ENCODE results near the gene STUM.

Gene STUM

GRCh38 chr1:226606311-226607267 lies 58.0 kb downstream of the STUM start:
- H3K4me3 ChIP-seq (ENCODE audit: low read length in 2 of 2): no peak overlapping the region
- WGBS, 2 donors (ENCODE audit: extremely low coverage in 2 of 2, insufficient read length in 2 of 2, insufficient replicate concordance in 1 of 2): no CpG with 5 or more reads among the region's 11 CpGs
- peaks cover 3 to 30% of the 10 kb centered on the region in 2 donors for H3K4me1 ChIP-seq (ENCODE audit: control insufficient read depth in 2 of 2, insufficient read depth in 1 of 2, low read depth in 1 of 2, low read length in 2 of 2)
- no peak overlapping the region for H3K4me2 ChIP-seq (ENCODE audit: insufficient read depth, low read length, poor library complexity, severe bottlenecking)
- H2BK12ac ChIP-seq (ENCODE audit: low read length): no peak overlapping the region
- no peak overlapping the region for H2BK5ac ChIP-seq (ENCODE audit: low read length)
- no peak overlapping the region for H2BK120ac ChIP-seq (ENCODE audit: low read depth, low read length)
- H3K27ac ChIP-seq (replicated peaks; ENCODE audit: low read length): no peak overlapping the region
- H3K9me3 ChIP-seq (replicated peaks in 1 of 2; ENCODE audit: control insufficient read depth in 2 of 2, insufficient read depth in 1 of 2, low read depth in 1 of 2, low read length in 2 of 2): no peaks in the 10 kb centered on the region
- peak overlapping the region; percentile 11 for H3K18ac ChIP-seq (ENCODE audit: low read length)
- no peak overlapping the region for H3K14ac ChIP-seq (ENCODE audit: low read length)
- H4K8ac ChIP-seq (ENCODE audit: low read depth, low read length): no peak overlapping the region
- no peaks in the 10 kb centered on the region for H3K36me3 ChIP-seq (replicated peaks in 1 of 2; ENCODE audit: control insufficient read depth in 2 of 2, insufficient read depth in 2 of 2, low read length in 2 of 2)
- no peak overlapping the region for H2AFZ ChIP-seq (ENCODE audit: low read length)
- H3K27me3 ChIP-seq (ENCODE audit: control insufficient read depth in 3 of 3, insufficient read depth in 3 of 3, low read depth in 1 of 3, low read length in 3 of 3): peaks cover 0 to 63% (median 0%) of the 10 kb centered on the region in 3 experiments
- no peaks in the 10 kb centered on the region for H3K79me1 ChIP-seq (ENCODE audit: low read depth, low read length)
- H3K4ac ChIP-seq (ENCODE audit: low read length): no peak overlapping the region
- no peak overlapping the region for H4K91ac ChIP-seq (ENCODE audit: low read depth, low read length, poor library complexity)
- DNase-seq (ENCODE audit: low spot score): no peak
- H3K23ac ChIP-seq (ENCODE audit: low read depth, low read length, poor library complexity): no peak overlapping the region
- H2BK15ac ChIP-seq (ENCODE audit: low read length): no peak overlapping the region
- no peak overlapping the region for H3K9ac ChIP-seq (ENCODE audit: low read depth, low read length, poor library complexity)
- peak overlapping the region; percentile 84 for H2AK5ac ChIP-seq (ENCODE audit: low read depth, low read length)

GRCh38 chr1:226607268-226607660 lies 58.7 kb downstream of the STUM start:
- no peaks in the 10 kb centered on the region for H3K79me1 ChIP-seq (ENCODE audit: low read depth, low read length)
- H2AFZ ChIP-seq (ENCODE audit: low read length): no peak overlapping the region
- no peak for DNase-seq (ENCODE audit: low spot score)
- H3K27me3 ChIP-seq (ENCODE audit: control insufficient read depth in 3 of 3, insufficient read depth in 3 of 3, low read depth in 1 of 3, low read length in 3 of 3): peaks cover 0 to 63% (median 0%) of the 10 kb centered on the region in 3 experiments
- peak overlapping the region; percentile 67 for H3K18ac ChIP-seq (ENCODE audit: low read length)
- WGBS, 2 donors (ENCODE audit: extremely low coverage in 2 of 2, insufficient read length in 2 of 2, insufficient replicate concordance in 1 of 2): no CpG with 5 or more reads among the region's 12 CpGs
- H3K36me3 ChIP-seq (replicated peaks in 1 of 2; ENCODE audit: control insufficient read depth in 2 of 2, insufficient read depth in 2 of 2, low read length in 2 of 2): no peaks in the 10 kb centered on the region
- no peak overlapping the region for H3K4me3 ChIP-seq (ENCODE audit: low read length in 2 of 2)
- no peak overlapping the region for H4K91ac ChIP-seq (ENCODE audit: low read depth, low read length, poor library complexity)
- no peak overlapping the region for H2BK120ac ChIP-seq (ENCODE audit: low read depth, low read length)
- no peak overlapping the region for H3K4me2 ChIP-seq (ENCODE audit: insufficient read depth, low read length, poor library complexity, severe bottlenecking)
- no peak overlapping the region for H4K8ac ChIP-seq (ENCODE audit: low read depth, low read length)
- H2BK15ac ChIP-seq (ENCODE audit: low read length): peak overlapping the region; percentile 35
- peaks cover 3 to 30% of the 10 kb centered on the region in 2 donors for H3K4me1 ChIP-seq (ENCODE audit: control insufficient read depth in 2 of 2, insufficient read depth in 1 of 2, low read depth in 1 of 2, low read length in 2 of 2)
- H3K23ac ChIP-seq (ENCODE audit: low read depth, low read length, poor library complexity): no peak overlapping the region
- H3K9ac ChIP-seq (ENCODE audit: low read depth, low read length, poor library complexity): no peak overlapping the region
- no peak overlapping the region for H3K4ac ChIP-seq (ENCODE audit: low read length)
- H3K9me3 ChIP-seq (replicated peaks in 1 of 2; ENCODE audit: control insufficient read depth in 2 of 2, insufficient read depth in 1 of 2, low read depth in 1 of 2, low read length in 2 of 2): no peaks in the 10 kb centered on the region
- no peak overlapping the region for H3K27ac ChIP-seq (replicated peaks; ENCODE audit: low read length)
- peak overlapping the region; percentile 71 for H2BK5ac ChIP-seq (ENCODE audit: low read length)
- no peak overlapping the region for H3K14ac ChIP-seq (ENCODE audit: low read length)
- H2BK12ac ChIP-seq (ENCODE audit: low read length): no peak overlapping the region
- H2AK5ac ChIP-seq (ENCODE audit: low read depth, low read length): peak overlapping the region; percentile 84

GRCh38 chr1:226607821-226608220 lies 59.3 kb downstream of the STUM start:
- H2BK5ac ChIP-seq (ENCODE audit: low read length): peak overlapping the region; percentile 71
- no peak overlapping the region for H3K27ac ChIP-seq (replicated peaks; ENCODE audit: low read length)
- H3K18ac ChIP-seq (ENCODE audit: low read length): peak overlapping the region; percentile 65
- no peak overlapping the region for H3K23ac ChIP-seq (ENCODE audit: low read depth, low read length, poor library complexity)
- no peak overlapping the region for H2BK12ac ChIP-seq (ENCODE audit: low read length)
- no peak overlapping the region for H3K9ac ChIP-seq (ENCODE audit: low read depth, low read length, poor library complexity)
- no CpG with 5 or more reads among the region's 1 CpG for WGBS, 2 donors (ENCODE audit: extremely low coverage in 2 of 2, insufficient read length in 2 of 2, insufficient replicate concordance in 1 of 2)
- H3K4me2 ChIP-seq (ENCODE audit: insufficient read depth, low read length, poor library complexity, severe bottlenecking): no peak overlapping the region
- H3K9me3 ChIP-seq (replicated peaks in 1 of 2; ENCODE audit: control insufficient read depth in 2 of 2, insufficient read depth in 1 of 2, low read depth in 1 of 2, low read length in 2 of 2): no peaks in the 10 kb centered on the region
- H3K4me1 ChIP-seq (ENCODE audit: control insufficient read depth in 2 of 2, insufficient read depth in 1 of 2, low read depth in 1 of 2, low read length in 2 of 2): peaks cover 3 to 27% of the 10 kb centered on the region in 2 donors
- H3K4me3 ChIP-seq (ENCODE audit: low read length in 2 of 2): peak overlapping the region in 1 of 2 donors; percentile 37
- H3K36me3 ChIP-seq (replicated peaks in 1 of 2; ENCODE audit: control insufficient read depth in 2 of 2, insufficient read depth in 2 of 2, low read length in 2 of 2): no peaks in the 10 kb centered on the region
- H3K4ac ChIP-seq (ENCODE audit: low read length): no peak overlapping the region
- peak overlapping the region; percentile 52 for H4K8ac ChIP-seq (ENCODE audit: low read depth, low read length)
- H2AK5ac ChIP-seq (ENCODE audit: low read depth, low read length): peak overlapping the region; percentile 84
- H2BK15ac ChIP-seq (ENCODE audit: low read length): peak overlapping the region; percentile 79
- no peak overlapping the region for H2AFZ ChIP-seq (ENCODE audit: low read length)
- no peak overlapping the region for H3K14ac ChIP-seq (ENCODE audit: low read length)
- DNase-seq (ENCODE audit: low spot score): no peak
- H4K91ac ChIP-seq (ENCODE audit: low read depth, low read length, poor library complexity): no peak overlapping the region
- H3K79me1 ChIP-seq (ENCODE audit: low read depth, low read length): no peaks in the 10 kb centered on the region
- H3K27me3 ChIP-seq (ENCODE audit: control insufficient read depth in 3 of 3, insufficient read depth in 3 of 3, low read depth in 1 of 3, low read length in 3 of 3): peaks cover 0 to 58% (median 0%) of the 10 kb centered on the region in 3 experiments
- H2BK120ac ChIP-seq (ENCODE audit: low read depth, low read length): no peak overlapping the region

Data from neuronal stem cell (in vitro differentiated cells).